ENCODE data around the gene ADD1.
A peak's percentile ranks its signal among the peaks of the same experiment; 100 is the strongest.

ADD1 gene

GRCh38 chr4:2930758-2931511, 87.3 kb downstream of the ADD1 start:
- intact Hi-C loops (cut with DNase I; ENCODE audit: low total_unique reads), result loop anchor here (10.0 kb wide), 2 partner anchors 166 to 1956 kb away; partner anchors contain the start of gene DGKQ
- H3K27ac ChIP-seq, result peak overlapping the region; percentile 4 to 29
- DNase-seq, result peak; percentile 23 to 72

GRCh38 chr4:2931512-2932301, 88.1 kb downstream of the ADD1 start:
- no peak for TF ChIP-seq CTCF (IDR thresholded peaks at IDR 0.05)
- H3K27ac ChIP-seq, result peak overlapping the region in 1 of 2 donors; percentile 92
- H3K9me3 ChIP-seq, result no peaks in the 10 kb centered on the region
- H3K4me3 ChIP-seq, result no peak overlapping the region
- H3K36me3 ChIP-seq, result peaks cover 13 to 62% (median 46%) of the 10 kb centered on the region in 3 donors
- DNase-seq, result peak; percentile 69 to 81
- H3K4me1 ChIP-seq, result peaks cover 0 to 44% (median 22%) of the 10 kb centered on the region in 4 donors
- intact Hi-C loops (cut with DNase I; ENCODE audit: low total_unique reads), result loop anchor here (10.0 kb wide), 2 partner anchors 167 to 1957 kb away; partner anchors contain the start of gene DGKQ
- H3K27me3 ChIP-seq, result no peaks in the 10 kb centered on the region

More at GRCh38 chr4:2930758-2931511, 87.3 kb downstream of the ADD1 start:
- H3K4me1 ChIP-seq, result peaks cover 0 to 36% (median 18%) of the 10 kb centered on the region in 4 donors
- no peak overlapping the region for H3K4me3 ChIP-seq
- no peaks in the 10 kb centered on the region for H3K27me3 ChIP-seq
- peaks cover 21 to 69% (median 53%) of the 10 kb centered on the region in 3 donors for H3K36me3 ChIP-seq
- no peaks in the 10 kb centered on the region for H3K9me3 ChIP-seq
- no peak for TF ChIP-seq CTCF (IDR thresholded peaks at IDR 0.05)

- H3K9me3 ChIP-seq, result no peaks in the 10 kb centered on the region
- no peaks in the 10 kb centered on the region for H3K27me3 ChIP-seq
- peak overlapping the region; percentile 82 to 92 for H3K27ac ChIP-seq
- no peak for TF ChIP-seq CTCF (IDR thresholded peaks at IDR 0.05)
- intact Hi-C loops (cut with DNase I; ENCODE audit: low total_unique reads), result loop anchor here (10.0 kb wide), 2 partner anchors 168 to 1958 kb away; partner anchors contain the start of gene DGKQ
- H3K36me3 ChIP-seq, result peaks cover 6 to 60% (median 45%) of the 10 kb centered on the region in 3 donors
- no peak overlapping the region for H3K4me3 ChIP-seq
- peak; percentile 22 to 69 for DNase-seq
- peaks cover 0 to 51% (median 27%) of the 10 kb centered on the region in 4 donors for H3K4me1 ChIP-seq
Observed at GRCh38 chr4:2932321-2932950, 88.8 kb downstream of the ADD1 start.

- Histone ChIP-seq H3K27ac (peak overlapping the region; percentile 82 to 92), H3K27me3 (no peaks in the 10 kb centered on the region), H3K36me3 (peaks cover 4 to 59% (median 45%) of the 10 kb centered on the region in 3 donors), H3K4me3 (peak overlapping the region; percentile 80 to 97), H3K4me1 (peaks cover 0 to 53% (median 28%) of the 10 kb centered on the region in 4 donors), H3K9me3 (no peaks in the 10 kb centered on the region)
- TF ChIP-seq CTCF (IDR thresholded peaks at IDR 0.05), result no peak
- intact Hi-C loops (cut with DNase I; ENCODE audit: low total_unique reads), result loop anchor here (10.0 kb wide), 2 partner anchors 168 to 1958 kb away; partner anchors contain the start of gene DGKQ
- DNase-seq, result peak in 1 of 2 donors; percentile 68
Observed at GRCh38 chr4:2932951-2933565, 89.4 kb downstream of the ADD1 start.
